Tongue (tissue), 3 donors: Measurements from ENCODE around the gene SPON1. TPM values are rescaled to one million over a fixed set of nuclear protein-coding genes. Genes with fewer than 3 reads are reported as not detected.
"Not testable (repeated sequence)": the region's sequence is repeated elsewhere in the genome, so short reads cannot be mapped to it uniquely, and the experiment has no call there.

Source experiments
- DNase-seq: peaks from one replicate; pipeline ENCODE4 v3.0.0-alpha.2; 2015
- small RNA-seq: library from RNA; depleted of rRNA; stranded (forward); fragments of <200 nt; gene quantifications from one replicate; pipeline ENCODE3, GENCODE V24; 2014; ENCODE audit warnings: low replicate concordance
- total RNA-seq: library from RNA; depleted of rRNA; stranded (reverse); fragments of >200 nt; gene quantifications from one replicate; pipeline ENCODE4 v1.2.3, GENCODE V29; 2014

SPON1 gene
- total RNA-seq, 1 donor from 2014 or later = 24.4 TPM

DNA sequence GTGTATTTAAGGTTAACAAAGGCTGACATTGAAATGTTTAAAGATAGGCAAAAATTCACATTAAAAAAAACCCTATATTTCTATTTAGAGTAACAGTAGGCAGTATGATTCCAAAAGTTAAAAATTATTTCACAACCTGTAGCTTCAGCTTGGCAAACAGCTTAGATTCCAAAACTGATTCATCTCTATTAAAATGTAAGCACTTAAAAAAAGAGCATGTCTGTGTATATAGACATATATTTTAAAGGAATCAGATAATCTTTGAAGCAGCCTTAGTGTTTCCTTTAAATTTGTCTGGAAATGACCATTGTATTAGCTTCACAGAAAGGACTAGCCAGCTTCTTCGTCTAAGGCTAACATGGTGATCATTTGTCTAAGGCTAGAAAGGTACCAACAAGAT is 316.3 kb downstream of the SPON1 start:
- not testable (repeated sequence) for DNase-seq

DNA sequence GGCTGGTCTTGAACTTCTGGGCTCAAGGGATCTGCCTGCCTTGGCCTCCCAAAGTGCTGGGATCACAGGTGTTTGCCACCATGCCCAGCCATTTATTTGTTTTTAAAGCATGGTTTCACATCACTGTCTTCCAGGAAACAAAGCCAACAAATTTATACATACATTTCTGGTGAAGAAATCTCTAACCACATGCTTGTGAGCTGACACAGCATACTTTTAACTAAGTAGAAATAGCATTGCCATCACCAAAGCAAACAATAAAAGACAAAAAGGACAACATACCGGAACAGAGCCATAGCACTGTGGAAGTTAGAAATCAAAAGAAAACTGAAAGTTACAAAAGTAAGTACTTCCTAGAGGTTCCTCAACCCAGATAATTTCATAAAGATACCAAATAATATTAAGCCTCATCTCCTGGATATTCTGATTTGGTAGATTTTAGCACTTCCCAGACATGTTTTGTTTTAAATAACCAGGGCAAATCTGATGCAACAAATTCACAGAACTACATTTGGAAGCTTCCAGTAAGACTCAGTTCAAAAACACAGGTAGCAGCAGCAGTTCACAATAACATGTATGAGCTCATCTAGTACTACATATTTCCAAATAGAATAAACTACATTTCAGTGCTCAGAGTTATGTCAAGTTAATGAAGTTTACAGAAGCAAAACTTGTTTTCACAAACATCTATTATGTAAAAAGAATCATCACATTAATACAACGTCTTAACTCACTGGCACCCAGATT is 325.8 kb downstream of the SPON1 start:
- no peak for DNase-seq

DNA sequence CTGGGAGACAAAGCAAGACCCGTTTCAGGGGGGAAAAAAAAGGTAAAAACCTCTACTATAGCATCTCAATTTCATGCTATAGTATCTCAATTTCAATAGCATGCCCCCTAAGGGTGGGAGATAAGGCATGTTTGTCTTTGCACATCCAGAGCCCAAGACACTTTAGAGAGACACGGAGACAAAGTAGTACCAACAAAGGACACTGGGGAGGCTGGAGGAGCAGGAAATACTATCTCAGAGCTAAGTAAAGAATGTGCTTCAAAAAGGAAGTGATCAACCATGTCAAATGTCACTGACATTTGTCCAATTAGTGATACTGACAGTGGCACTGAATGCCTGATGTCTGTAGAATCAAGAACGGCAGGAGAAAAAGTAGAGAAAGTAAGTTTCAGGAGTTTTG is 327.9 kb downstream of the SPON1 start:
- DNase-seq = no peak

GRCh38 chr11:14299921-14300320 is 337.4 kb downstream of the SPON1 start:
- DNase-seq = no peak

- DNase-seq = peak; percentile 71
These were observed 338.3 kb downstream of the SPON1 start for GRCh38 chr11:14300661-14301304.

GRCh38 chr11:14304601-14305000 is 342.1 kb downstream of the SPON1 start:
- DNase-seq = peak; percentile 80

DNA sequence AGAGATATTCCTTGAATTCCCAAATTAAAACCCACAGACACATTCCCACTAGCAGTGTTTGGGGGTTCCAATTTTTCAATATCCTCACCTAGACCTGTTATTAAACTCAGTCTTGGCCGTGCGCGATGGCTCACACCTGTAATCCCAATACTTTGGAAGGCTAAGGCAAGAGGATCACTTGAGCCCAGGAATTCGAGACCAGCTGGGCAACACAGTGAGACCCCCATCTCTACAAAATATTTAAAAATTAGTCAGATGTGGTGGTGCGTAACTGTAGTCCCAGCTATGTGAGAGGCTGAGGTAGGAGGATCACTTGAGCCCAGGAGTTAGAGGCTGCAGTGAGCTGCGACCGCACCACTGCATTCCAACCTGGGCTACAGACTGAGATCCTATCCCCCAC is 343.1 kb downstream of the SPON1 start:
- DNase-seq = no peak

DNA sequence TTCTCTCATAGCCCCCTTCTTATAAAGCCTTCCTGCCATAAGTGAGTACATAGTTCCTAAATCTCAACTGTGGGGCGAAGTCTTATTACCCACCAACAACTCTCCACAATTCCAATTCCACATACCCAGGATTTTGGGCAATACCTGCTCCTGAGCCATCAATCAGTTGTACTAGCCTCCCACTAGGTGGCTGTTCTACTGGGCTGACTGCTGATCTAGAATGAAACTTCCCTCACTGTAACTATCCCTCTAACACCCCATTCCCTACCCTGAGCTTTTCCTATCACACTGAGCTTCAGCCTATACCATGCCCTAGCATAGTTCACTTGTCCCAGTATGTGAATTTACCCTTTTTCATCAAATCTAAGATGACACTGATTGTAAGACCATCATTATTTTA is 344.0 kb downstream of the SPON1 start:
- no peak for DNase-seq

GRCh38 chr11:14308114-14308896 is 345.8 kb downstream of the SPON1 start:
- DNase-seq = peak; percentile 51

GRCh38 chr11:14308897-14309387 is 346.4 kb downstream of the SPON1 start:
- no peak for DNase-seq

- DNase-seq = no peak
These were observed 347.1 kb downstream of the SPON1 start for GRCh38 chr11:14309425-14310192.

DNA sequence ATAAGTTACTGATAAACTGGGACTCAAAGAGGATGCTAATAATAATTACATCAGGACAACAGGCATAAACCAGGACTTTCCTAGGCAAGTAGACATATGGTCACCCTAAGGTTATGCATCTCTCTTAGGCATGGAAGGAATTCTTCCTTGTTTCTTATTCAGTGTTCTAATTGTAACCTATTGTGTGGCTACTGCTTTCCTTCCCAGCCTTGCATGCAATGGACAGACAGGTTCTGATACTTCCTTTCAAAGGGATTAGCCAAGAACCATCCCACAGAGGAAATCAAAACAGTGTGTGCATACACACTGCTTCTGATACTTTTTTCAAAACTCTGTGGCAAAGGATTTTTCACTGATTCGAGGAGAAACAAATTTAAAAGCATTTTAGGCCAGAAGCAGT is 348.2 kb downstream of the SPON1 start:
- DNase-seq = no peak

GRCh38 chr11:14312736-14313438 is 350.4 kb downstream of the SPON1 start:
- no peak for DNase-seq

DNA sequence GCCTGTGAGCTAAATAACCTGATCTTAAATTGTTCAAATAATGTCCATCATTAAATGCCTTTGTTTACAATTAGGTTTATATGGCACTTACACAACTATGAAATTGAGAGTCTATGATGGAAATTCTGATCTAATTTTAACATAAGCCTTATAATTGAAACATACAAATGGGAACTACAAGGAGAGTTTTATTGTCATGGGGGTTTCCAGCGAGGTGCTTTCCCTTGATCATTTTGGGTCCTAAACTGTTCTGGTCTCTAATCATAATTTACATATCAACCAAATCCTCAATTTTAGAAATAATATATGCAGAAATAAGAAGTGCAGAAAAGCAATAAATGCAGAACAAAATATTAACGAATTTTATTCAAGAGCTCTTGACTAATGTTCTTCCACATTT is 351.6 kb downstream of the SPON1 start:
- no peak for DNase-seq

DNA sequence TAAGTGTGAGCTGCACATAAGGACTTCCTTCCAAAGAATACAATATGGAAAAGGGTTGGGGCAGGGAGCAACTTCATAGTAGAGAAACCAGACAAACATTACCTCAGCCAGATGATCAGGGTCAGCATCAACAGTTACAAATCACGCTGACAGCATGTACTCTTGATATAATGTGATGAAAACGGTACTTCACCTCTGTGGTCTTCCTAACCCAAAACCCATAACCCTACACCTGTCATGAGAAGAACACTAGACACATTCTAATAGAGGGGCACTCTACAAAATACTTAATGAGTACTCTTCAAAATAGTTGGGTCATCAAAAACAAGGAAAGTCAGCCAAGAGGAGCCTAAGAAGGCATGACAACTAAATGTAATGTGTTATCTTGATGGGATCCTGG is 352.6 kb downstream of the SPON1 start:
- no peak for DNase-seq

Small RNA genes lying within 50 kb of the gene (small RNA-seq; reads per million reads assigned to genes)
- gene RNA5SP332 = not detected
